K562 (cell line): ENCODE results near the gene CCDC184.

Experiments used
- POLR2A ChIP-seq: fragments of 450-650 bp; conservative IDR thresholded peaks from 2 replicates; pipeline ENCODE4 v1.6.1; 2016
- ZNF134 ChIP-seq: fragments of 250-450 bp; sonication (Bioruptor Pico); conservative IDR thresholded peaks from 2 replicates; pipeline ENCODE4 v1.4.0; 2020
- ZNF24 ChIP-seq: fragments of 450-650 bp; IDR thresholded peaks from 2 replicates; pipeline ENCODE4 v1.6.1; 2016

- TF ChIP-seq POLR2A (no peak), ZNF24 (no peak), ZNF134 (CRISPR knock-in tag) (no peak)
Measured at GRCh38 chr12:48177982-48178381, 5.5 kb upstream of the CCDC184 start.
